GM12878 (cell line): Measurements from ENCODE around the gene BORCS8.

ENCODE experiments used
- ATF7 ChIP-seq: fragments of 450-650 bp; IDR thresholded peaks from 2 replicates; pipeline ENCODE4 v1.6.1; 2016; ENCODE audit warnings: low read depth, mild to moderate bottlenecking
- BHLHE40 ChIP-seq, 2 experiments: fragments of 450-650 bp in 1 of 2; IDR thresholded peaks; 2 replicates each; pipeline ENCODE4 v1.6.1; 2011 to 2017; ENCODE audit warnings: low read depth in 2 of 2, borderline replicate concordance in 1 of 2, improper control_type of control experiment in 1 of 2, low read length in 1 of 2, mild to moderate bottlenecking in 1 of 2
- CEBPZ ChIP-seq: fragments of 150-350 bp; IDR thresholded peaks from 2 replicates; pipeline ENCODE4 v1.6.1; 2016; ENCODE audit warnings: low read depth, low read length
- CTCF ChIP-seq, 3 experiments: IDR thresholded peaks in 2 of 3; conservative IDR thresholded peaks in 1 of 3; 2 replicates each; pipeline ENCODE4 v1.5.1; 2011; ENCODE audit warnings: low read depth in 3 of 3, low read length in 3 of 3, mild to moderate bottlenecking in 3 of 3, control low read depth in 2 of 3, moderate library complexity in 2 of 3, inconsistent platforms in 1 of 3, mixed read lengths in 1 of 3; ENCODE audit not compliant: control insufficient read depth in 2 of 3, insufficient read depth in 1 of 3; ENCODE audit errors: extremely low read depth in 1 of 3
- EP300 ChIP-seq, 2 experiments: fragments of 150-350 bp in 1 of 2; IDR thresholded peaks; 2 replicates each; pipeline ENCODE4 v1.6.1; 2011 to 2012; ENCODE audit warnings: low read depth in 2 of 2, low read length in 2 of 2, borderline replicate concordance in 1 of 2, improper control_type of control experiment in 1 of 2, inconsistent platforms in 1 of 2; ENCODE audit not compliant: control insufficient read depth in 1 of 2
- FOXM1 ChIP-seq: IDR thresholded peaks from 2 replicates; pipeline ENCODE4 v1.6.1; 2012; ENCODE audit warnings: low read depth, mild to moderate bottlenecking, inconsistent platforms, low read length, moderate library complexity
- MXI1 ChIP-seq: fragments of 150-350 bp; IDR thresholded peaks from 2 replicates; pipeline ENCODE4 v1.6.1; 2011; ENCODE audit warnings: low read depth, mild to moderate bottlenecking, inconsistent platforms, low read length, improper control_type of control experiment
- NR2C2 ChIP-seq: IDR thresholded peaks from 2 replicates; pipeline ENCODE4 v1.6.1; 2011; ENCODE audit warnings: borderline replicate concordance, low read depth; ENCODE audit not compliant: control insufficient read depth, insufficient read length
- NR2F1 ChIP-seq: fragments of 450-650 bp; conservative IDR thresholded peaks from 2 replicates; pipeline ENCODE4 v1.6.1; 2017; ENCODE audit warnings: mild to moderate bottlenecking
- RAD21 ChIP-seq: IDR thresholded peaks from 2 replicates; pipeline ENCODE4 v1.6.1; 2011; ENCODE audit warnings: mild to moderate bottlenecking, low read depth, low read length, moderate library complexity; ENCODE audit not compliant: insufficient read depth
- SPI1 ChIP-seq: IDR thresholded peaks from 2 replicates; pipeline ENCODE4 v1.6.1; 2011; ENCODE audit warnings: low read depth, mild to moderate bottlenecking, low read length, moderate library complexity, borderline replicate concordance; ENCODE audit not compliant: insufficient read depth
- YY1 ChIP-seq: IDR thresholded peaks from 2 replicates; pipeline ENCODE4 v1.6.1; 2011; ENCODE audit warnings: low read depth, mild to moderate bottlenecking, low read length
- TF ChIP-seq, protein P1 (sequence below): fragments of 450-650 bp; IDR thresholded peaks from 2 replicates; pipeline ENCODE4 v1.6.1; 2017; ENCODE audit warnings: mild to moderate bottlenecking, moderate library complexity

- TF ChIP-seq FOXM1 (no peak), CTCF (IDR thresholded peaks at IDR 0.05 in 2 of 3, conservative IDR thresholded peaks at IDR 0.05 in 1 of 3; ENCODE audit: control insufficient read depth in 2 of 3, extremely low read depth in 1 of 3, insufficient read depth in 1 of 3, low read depth in 3 of 3, low read length in 3 of 3) (no peak), MXI1 (no peak), NR2C2 (no peak), BHLHE40 (IDR thresholded peaks at IDR 0.05; ENCODE audit: borderline replicate concordance in 1 of 2, low read depth in 2 of 2, low read length in 1 of 2) (no peak), CEBPZ (no peak), EP300 (IDR thresholded peaks at IDR 0.05; ENCODE audit: borderline replicate concordance in 1 of 2, control insufficient read depth in 1 of 2, low read depth in 2 of 2, low read length in 2 of 2) (no peak), SPI1 (no peak), RAD21 (no peak), ATF7 (no peak), YY1 (no peak), NR2F1 (no peak)
- TF ChIP-seq, protein P1, sequence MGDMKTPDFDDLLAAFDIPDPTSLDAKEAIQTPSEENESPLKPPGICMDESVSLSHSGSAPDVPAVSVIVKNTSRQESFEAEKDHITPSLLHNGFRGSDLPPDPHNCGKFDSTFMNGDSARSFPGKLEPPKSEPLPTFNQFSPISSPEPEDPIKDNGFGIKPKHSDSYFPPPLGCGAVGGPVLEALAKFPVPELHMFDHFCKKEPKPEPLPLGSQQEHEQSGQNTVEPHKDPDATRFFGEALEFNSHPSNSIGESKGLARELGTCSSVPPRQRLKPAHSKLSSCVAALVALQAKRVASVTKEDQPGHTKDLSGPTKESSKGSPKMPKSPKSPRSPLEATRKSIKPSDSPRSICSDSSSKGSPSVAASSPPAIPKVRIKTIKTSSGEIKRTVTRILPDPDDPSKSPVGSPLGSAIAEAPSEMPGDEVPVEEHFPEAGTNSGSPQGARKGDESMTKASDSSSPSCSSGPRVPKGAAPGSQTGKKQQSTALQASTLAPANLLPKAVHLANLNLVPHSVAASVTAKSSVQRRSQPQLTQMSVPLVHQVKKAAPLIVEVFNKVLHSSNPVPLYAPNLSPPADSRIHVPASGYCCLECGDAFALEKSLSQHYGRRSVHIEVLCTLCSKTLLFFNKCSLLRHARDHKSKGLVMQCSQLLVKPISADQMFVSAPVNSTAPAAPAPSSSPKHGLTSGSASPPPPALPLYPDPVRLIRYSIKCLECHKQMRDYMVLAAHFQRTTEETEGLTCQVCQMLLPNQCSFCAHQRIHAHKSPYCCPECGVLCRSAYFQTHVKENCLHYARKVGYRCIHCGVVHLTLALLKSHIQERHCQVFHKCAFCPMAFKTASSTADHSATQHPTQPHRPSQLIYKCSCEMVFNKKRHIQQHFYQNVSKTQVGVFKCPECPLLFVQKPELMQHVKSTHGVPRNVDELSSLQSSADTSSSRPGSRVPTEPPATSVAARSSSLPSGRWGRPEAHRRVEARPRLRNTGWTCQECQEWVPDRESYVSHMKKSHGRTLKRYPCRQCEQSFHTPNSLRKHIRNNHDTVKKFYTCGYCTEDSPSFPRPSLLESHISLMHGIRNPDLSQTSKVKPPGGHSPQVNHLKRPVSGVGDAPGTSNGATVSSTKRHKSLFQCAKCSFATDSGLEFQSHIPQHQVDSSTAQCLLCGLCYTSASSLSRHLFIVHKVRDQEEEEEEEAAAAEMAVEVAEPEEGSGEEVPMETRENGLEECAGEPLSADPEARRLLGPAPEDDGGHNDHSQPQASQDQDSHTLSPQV: no peak
These were observed 57.2 kb downstream of the BORCS8 start for GRCh38 chr19:19134687-19135158.
